ENCODE measurements around the gene RALGAPA2.

DNA sequence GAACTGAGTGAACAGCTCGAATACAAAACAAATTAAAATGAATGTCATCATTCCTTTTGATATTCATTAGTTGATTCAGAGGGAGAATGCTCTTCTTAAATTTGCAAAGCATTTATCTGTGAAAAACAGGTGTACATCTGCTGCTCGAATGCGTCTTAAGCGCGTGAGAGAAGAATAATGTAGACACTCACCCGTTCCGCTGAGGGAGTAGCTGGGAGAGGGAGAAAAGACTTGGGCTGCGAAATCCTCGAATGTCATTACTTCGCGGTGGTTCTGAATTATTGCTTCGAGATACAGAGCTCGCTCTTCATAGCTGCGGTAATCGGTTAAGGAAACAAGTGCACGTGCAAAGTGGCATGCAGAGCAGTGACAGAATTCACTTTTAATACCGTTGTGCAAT lies 300.6 kb downstream of the RALGAPA2 start:
- TF ChIP-seq, protein P1, sequence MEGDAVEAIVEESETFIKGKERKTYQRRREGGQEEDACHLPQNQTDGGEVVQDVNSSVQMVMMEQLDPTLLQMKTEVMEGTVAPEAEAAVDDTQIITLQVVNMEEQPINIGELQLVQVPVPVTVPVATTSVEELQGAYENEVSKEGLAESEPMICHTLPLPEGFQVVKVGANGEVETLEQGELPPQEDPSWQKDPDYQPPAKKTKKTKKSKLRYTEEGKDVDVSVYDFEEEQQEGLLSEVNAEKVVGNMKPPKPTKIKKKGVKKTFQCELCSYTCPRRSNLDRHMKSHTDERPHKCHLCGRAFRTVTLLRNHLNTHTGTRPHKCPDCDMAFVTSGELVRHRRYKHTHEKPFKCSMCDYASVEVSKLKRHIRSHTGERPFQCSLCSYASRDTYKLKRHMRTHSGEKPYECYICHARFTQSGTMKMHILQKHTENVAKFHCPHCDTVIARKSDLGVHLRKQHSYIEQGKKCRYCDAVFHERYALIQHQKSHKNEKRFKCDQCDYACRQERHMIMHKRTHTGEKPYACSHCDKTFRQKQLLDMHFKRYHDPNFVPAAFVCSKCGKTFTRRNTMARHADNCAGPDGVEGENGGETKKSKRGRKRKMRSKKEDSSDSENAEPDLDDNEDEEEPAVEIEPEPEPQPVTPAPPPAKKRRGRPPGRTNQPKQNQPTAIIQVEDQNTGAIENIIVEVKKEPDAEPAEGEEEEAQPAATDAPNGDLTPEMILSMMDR (IDR thresholded peaks at IDR 0.05): no peak
- TF ChIP-seq ZFX (IDR thresholded peaks at IDR 0.05; ENCODE audit: borderline replicate concordance): no peak
